Panc1 (cell line): Measurements from ENCODE around the gene RAB6A. TPM values are rescaled to one million over a fixed set of nuclear protein-coding genes. Genes with fewer than 3 reads are reported as not detected.

Experiments
- ATAC-seq: fragments of 200-7000 bp; cut with Tn5 transposase; 2 replicates; pipeline ENCODE4 v1.9.1; 2020; ENCODE audit warnings: mild to moderate bottlenecking, moderate library complexity
- BruUV-seq: library from RNA; stranded (reverse); fragments of 400-500 nt; replicated peaks from 2 replicates; lab custom pipeline; 2021; lab: Mats Ljungman, UMichigan
- CTCF ChIA-PET: fragments of 300-600 bp; sonication (Branson Sonifier 250); formaldehyde crosslinking; loops from one replicate; lab custom pipeline; 2022; ENCODE audit warnings: antibody characterized with exemption; lab: Charles Lee
- POLR2A ChIA-PET: fragments of 300-600 bp; sonication (Branson Sonifier 250); formaldehyde crosslinking; loops from one replicate; lab custom pipeline; 2022; ENCODE audit warnings: antibody characterized with exemption; lab: Charles Lee
- DNase-seq: peaks from one replicate; pipeline ENCODE4 v3.0.0-alpha.2; 2010; ENCODE audit warnings: low read depth, low spot score
- H3K27ac ChIP-seq: 2 replicates; pipeline ENCODE4 v1.5.1; 2011; ENCODE audit warnings: mild to moderate bottlenecking, low read length, inconsistent platforms
- H3K27me3 ChIP-seq: fragments of 200-500 bp; sonication (Bioruptor generic); 2 replicates; pipeline ENCODE4 v1.6.0; 2014; ENCODE audit warnings: low read length, inconsistent platforms; ENCODE audit not compliant: control insufficient read depth, insufficient read depth
- H3K36me3 ChIP-seq: fragments of 200-500 bp; sonication (Bioruptor generic); 2 replicates; pipeline ENCODE4 v1.5.1; 2014; ENCODE audit warnings: inconsistent platforms, mild to moderate bottlenecking, low read length, moderate library complexity; ENCODE audit not compliant: control insufficient read depth, insufficient read depth
- H3K4me1 ChIP-seq: 2 replicates; pipeline ENCODE4 v1.5.1; 2011; ENCODE audit warnings: inconsistent platforms, mild to moderate bottlenecking, low read length, moderate library complexity; ENCODE audit not compliant: control insufficient read depth, insufficient read depth
- H3K4me3 ChIP-seq, 2 experiments: 2 replicates each; pipeline ENCODE4 v1.5.1; 2011 to 2012; ENCODE audit warnings: low read depth in 2 of 2, low read length in 2 of 2, mild to moderate bottlenecking in 2 of 2, inconsistent platforms in 1 of 2, moderate library complexity in 1 of 2
- H3K9me3 ChIP-seq: fragments of 200-500 bp; sonication (Bioruptor generic); 2 replicates; pipeline ENCODE4 v1.5.1; 2014; ENCODE audit warnings: low read depth, mild to moderate bottlenecking, inconsistent platforms, low read length, moderate library complexity; ENCODE audit not compliant: control insufficient read depth, insufficient read depth
- POLR2AphosphoS5 ChIP-seq: IDR thresholded peaks from 2 replicates; pipeline ENCODE4 v1.6.1; 2012; ENCODE audit warnings: mild to moderate bottlenecking, low read depth, low read length, moderate library complexity
- SIN3A ChIP-seq: IDR thresholded peaks from 2 replicates; pipeline ENCODE4 v1.6.1; 2012; ENCODE audit warnings: low read depth, mild to moderate bottlenecking, low read length, moderate library complexity, borderline replicate concordance; ENCODE audit not compliant: insufficient read depth
- TCF7L2 ChIP-seq: IDR thresholded peaks from 2 replicates; pipeline ENCODE4 v1.6.1; 2011; ENCODE audit warnings: mild to moderate bottlenecking, low read depth, low read length, inconsistent platforms
- in situ Hi-C: cut with HindIII; loops from 2 replicates; pipeline ENCODE4 v1.10.0; 2016; ENCODE audit warnings: low sequenced_read_pairs, low pct_unique_long_range_greater_than_20kb
- intact Hi-C: fragments of 100-400 bp; cut with micrococcal nuclease; formaldehyde crosslinking; loops from one replicate; pipeline ENCODE4 v1.10.0; 2022; ENCODE audit not compliant: unreplicated experiment
- total RNA-seq: library from RNA; stranded (reverse); gene quantifications from one replicate; pipeline ENCODE4 v1.2.1, GENCODE V29; 2021; ENCODE audit not compliant: unreplicated experiment
- TF ChIP-seq, protein P1 (sequence below), 2 experiments: IDR thresholded peaks; 2 replicates each; pipeline ENCODE4 v1.6.1; 2011 to 2012; ENCODE audit warnings: low read depth in 2 of 2, control low read depth in 1 of 2, low read length in 1 of 2, mild to moderate bottlenecking in 1 of 2, moderate library complexity in 1 of 2; ENCODE audit not compliant: insufficient read depth in 1 of 2
- TF ChIP-seq, protein P2 (sequence below): fragments of 450-650 bp; IDR thresholded peaks from 2 replicates; pipeline ENCODE4 v1.5.1; 2017; ENCODE audit warnings: mild to moderate bottlenecking

Gene RAB6A
- total RNA-seq, 1 experiment from 2014 or later = 149 TPM

DNA sequence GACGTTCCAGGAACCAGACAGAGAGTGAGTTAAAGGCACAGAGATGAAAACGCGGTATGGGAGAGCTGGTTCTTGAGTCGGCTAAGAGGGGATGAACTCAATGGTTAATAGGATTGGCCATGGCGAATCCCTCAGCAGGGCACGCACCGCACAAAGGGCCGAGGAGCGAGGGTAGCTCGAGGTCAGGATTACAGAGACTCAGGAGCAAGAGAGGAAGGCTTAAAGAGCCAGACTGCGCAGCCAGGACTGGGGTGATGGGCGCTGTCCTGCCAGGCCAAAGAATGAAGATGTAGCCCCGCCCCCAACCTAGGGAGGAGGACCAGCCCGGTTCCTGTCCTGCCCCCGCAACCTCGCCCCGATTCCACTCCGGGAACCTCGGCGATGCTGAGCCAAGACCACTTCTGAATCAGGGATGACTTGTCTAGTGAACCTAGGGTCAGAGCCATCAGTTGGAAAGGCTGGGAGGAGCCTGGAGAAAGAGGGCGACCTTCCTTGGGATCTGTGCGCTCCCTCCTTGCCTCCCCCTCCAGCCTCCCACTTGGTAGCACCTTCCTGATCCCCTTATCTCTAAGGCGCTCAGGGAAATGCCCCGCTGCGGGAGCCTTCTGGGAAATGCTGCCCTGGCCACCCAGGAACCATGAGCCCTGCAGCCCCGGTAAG lies 114.8 kb downstream of the RAB6A start, which contains the start of gene PLEKHB1:
PLEKHB1 (plus strand) TSS at position 610 of the 660 bp plus-strand sequence; CDS start at position 638, 28 bp downstream.
- TF ChIP-seq POLR2AphosphoS5 (no peak), SIN3A (no peak), TCF7L2 (no peak)
- TF ChIP-seq, protein P1, sequence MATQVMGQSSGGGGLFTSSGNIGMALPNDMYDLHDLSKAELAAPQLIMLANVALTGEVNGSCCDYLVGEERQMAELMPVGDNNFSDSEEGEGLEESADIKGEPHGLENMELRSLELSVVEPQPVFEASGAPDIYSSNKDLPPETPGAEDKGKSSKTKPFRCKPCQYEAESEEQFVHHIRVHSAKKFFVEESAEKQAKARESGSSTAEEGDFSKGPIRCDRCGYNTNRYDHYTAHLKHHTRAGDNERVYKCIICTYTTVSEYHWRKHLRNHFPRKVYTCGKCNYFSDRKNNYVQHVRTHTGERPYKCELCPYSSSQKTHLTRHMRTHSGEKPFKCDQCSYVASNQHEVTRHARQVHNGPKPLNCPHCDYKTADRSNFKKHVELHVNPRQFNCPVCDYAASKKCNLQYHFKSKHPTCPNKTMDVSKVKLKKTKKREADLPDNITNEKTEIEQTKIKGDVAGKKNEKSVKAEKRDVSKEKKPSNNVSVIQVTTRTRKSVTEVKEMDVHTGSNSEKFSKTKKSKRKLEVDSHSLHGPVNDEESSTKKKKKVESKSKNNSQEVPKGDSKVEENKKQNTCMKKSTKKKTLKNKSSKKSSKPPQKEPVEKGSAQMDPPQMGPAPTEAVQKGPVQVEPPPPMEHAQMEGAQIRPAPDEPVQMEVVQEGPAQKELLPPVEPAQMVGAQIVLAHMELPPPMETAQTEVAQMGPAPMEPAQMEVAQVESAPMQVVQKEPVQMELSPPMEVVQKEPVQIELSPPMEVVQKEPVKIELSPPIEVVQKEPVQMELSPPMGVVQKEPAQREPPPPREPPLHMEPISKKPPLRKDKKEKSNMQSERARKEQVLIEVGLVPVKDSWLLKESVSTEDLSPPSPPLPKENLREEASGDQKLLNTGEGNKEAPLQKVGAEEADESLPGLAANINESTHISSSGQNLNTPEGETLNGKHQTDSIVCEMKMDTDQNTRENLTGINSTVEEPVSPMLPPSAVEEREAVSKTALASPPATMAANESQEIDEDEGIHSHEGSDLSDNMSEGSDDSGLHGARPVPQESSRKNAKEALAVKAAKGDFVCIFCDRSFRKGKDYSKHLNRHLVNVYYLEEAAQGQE (IDR thresholded peaks at IDR 0.05; ENCODE audit: insufficient read depth in 1 of 2, low read depth in 2 of 2, low read length in 1 of 2) = no peak
- TF ChIP-seq, protein P2, sequence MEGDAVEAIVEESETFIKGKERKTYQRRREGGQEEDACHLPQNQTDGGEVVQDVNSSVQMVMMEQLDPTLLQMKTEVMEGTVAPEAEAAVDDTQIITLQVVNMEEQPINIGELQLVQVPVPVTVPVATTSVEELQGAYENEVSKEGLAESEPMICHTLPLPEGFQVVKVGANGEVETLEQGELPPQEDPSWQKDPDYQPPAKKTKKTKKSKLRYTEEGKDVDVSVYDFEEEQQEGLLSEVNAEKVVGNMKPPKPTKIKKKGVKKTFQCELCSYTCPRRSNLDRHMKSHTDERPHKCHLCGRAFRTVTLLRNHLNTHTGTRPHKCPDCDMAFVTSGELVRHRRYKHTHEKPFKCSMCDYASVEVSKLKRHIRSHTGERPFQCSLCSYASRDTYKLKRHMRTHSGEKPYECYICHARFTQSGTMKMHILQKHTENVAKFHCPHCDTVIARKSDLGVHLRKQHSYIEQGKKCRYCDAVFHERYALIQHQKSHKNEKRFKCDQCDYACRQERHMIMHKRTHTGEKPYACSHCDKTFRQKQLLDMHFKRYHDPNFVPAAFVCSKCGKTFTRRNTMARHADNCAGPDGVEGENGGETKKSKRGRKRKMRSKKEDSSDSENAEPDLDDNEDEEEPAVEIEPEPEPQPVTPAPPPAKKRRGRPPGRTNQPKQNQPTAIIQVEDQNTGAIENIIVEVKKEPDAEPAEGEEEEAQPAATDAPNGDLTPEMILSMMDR = no peak
- Histone ChIP-seq H3K27me3 (no peaks in the 10 kb centered on the region), H3K9me3 (no peaks in the 10 kb centered on the region), H3K27ac (no peak within 1 kb of the TSS), H3K4me1 (no peaks in the 10 kb centered on the region), H3K36me3 (no peaks in the 10 kb centered on the region), H3K4me3 (peak within 1 kb of the TSS; percentile 29 to 52)
- POLR2A ChIA-PET = no interaction called here
- intact Hi-C loops (no loop called here), in situ Hi-C loops (no loop called here)
- no peak for DNase-seq
- CTCF ChIA-PET = interaction anchor here (0.5 kb wide), 1 partner anchor 12 kb away, joined by 4 read pairs; no protein-coding TSS in a partner anchor
- BruUV-seq = no TSS peak
- no peak for ATAC-seq

DNA sequence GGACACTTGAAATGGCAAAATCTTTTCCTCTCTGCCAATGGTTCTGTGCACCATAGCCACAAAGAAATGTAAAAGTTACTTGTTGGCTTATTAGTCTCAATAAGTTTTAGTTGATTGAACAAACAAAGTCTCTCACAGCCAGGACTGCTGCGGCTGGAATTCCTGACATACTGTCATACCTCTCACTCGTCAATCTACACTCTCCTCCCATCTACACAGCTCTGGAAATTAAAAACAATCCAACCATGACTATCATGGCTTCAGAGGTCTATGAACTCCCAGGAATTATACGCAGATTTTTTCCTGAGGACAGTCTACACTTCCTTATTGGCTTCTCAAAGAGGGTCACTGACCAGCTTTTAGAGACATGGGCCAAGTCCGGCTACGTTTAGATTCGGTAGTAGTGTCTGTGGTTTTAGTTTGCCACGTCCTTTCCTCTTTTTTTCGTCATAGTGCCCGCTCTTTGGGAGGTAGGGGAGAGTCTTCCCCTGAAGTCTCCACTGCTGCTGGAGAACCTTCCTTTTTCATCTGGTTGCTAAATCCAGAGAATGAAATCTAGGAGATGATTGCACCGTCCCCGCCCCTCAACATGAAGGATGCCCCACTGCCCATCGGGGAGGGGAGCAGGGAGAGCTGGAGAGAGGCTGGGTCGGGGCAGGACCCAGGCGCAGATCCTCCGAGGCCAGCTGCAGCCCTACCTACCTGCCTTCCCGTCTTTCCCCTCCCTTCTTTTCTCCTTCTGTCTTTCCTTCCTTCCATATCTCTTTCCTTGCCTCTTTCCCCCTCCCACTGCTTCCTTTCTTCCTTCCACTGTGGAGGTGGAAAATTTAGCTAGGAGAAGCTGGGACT lies 115.5 kb downstream of the RAB6A start:
- intact Hi-C loops (no loop called here), in situ Hi-C loops (no loop called here)
- Histone ChIP-seq H3K27me3 (no peaks in the 10 kb centered on the region), H3K9me3 (no peaks in the 10 kb centered on the region), H3K4me1 (no peaks in the 10 kb centered on the region), H3K4me3 (no peak overlapping the region), H3K27ac (no peak overlapping the region), H3K36me3 (no peaks in the 10 kb centered on the region)
- TF ChIP-seq TCF7L2 (no peak), SIN3A (no peak), POLR2AphosphoS5 (no peak)
- TF ChIP-seq, protein P1 (IDR thresholded peaks at IDR 0.05; ENCODE audit: insufficient read depth in 1 of 2, low read depth in 2 of 2, low read length in 1 of 2) = no peak
- TF ChIP-seq, protein P2 = no peak
- DNase-seq (no peak), ATAC-seq (no peak)
- ChIA-PET CTCF (interaction anchor here (0.5 to 0.6 kb wide), 2 partner anchors 11 to 1046 kb away, joined by 4 to 11 read pairs; no protein-coding TSS in a partner anchor), POLR2A (no interaction called here)
- BruUV-seq = no TSS peak
